Smooth muscle cell (in vitro differentiated cells): ENCODE measurements around the gene MAPT. TPM values are rescaled to one million over a fixed set of nuclear protein-coding genes. Genes with fewer than 3 reads are reported as not detected.

Experiments used
- DNase-seq: peaks from one replicate; lab custom pipeline; 2025; ENCODE audit not compliant: unreplicated experiment; lab: John Stamatoyannopoulos, UW
- H2AFZ ChIP-seq: fragments of 200-600 bp; sonication (generic); 2 replicates; pipeline ENCODE4 v1.6.0; 2016; ENCODE audit warnings: antibody characterized with exemption, low read depth, mild to moderate bottlenecking
- H3F3A ChIP-seq: fragments of 200-600 bp; sonication (generic); 2 replicates; pipeline ENCODE4 v1.6.0; 2017; ENCODE audit warnings: antibody characterized with exemption, low read depth
- H3K27ac ChIP-seq: fragments of 200-600 bp; sonication (generic); 2 replicates; pipeline ENCODE4 v1.5.1; 2016; ENCODE audit warnings: low read depth, mild to moderate bottlenecking
- H3K27me3 ChIP-seq: fragments of 200-600 bp; sonication (generic); 2 replicates; pipeline ENCODE4 v1.6.1; 2016; ENCODE audit warnings: low read depth, mild to moderate bottlenecking
- H3K36me3 ChIP-seq: fragments of 200-600 bp; sonication (generic); 2 replicates; pipeline ENCODE4 v1.5.1; 2016; ENCODE audit warnings: low read depth
- H3K4me1 ChIP-seq: fragments of 200-600 bp; sonication (generic); 2 replicates; pipeline ENCODE4 v1.5.1; 2016; ENCODE audit warnings: low read depth
- H3K4me2 ChIP-seq: fragments of 200-600 bp; sonication (generic); 2 replicates; pipeline ENCODE4 v1.6.0; 2016; ENCODE audit warnings: mild to moderate bottlenecking
- H3K4me3 ChIP-seq: fragments of 200-600 bp; sonication (generic); 2 replicates; pipeline ENCODE4 v1.5.1; 2016; ENCODE audit warnings: mild to moderate bottlenecking
- H3K79me2 ChIP-seq: fragments of 200-600 bp; sonication (generic); 2 replicates; pipeline ENCODE4 v1.6.0; 2016; ENCODE audit warnings: low read depth, mild to moderate bottlenecking
- H3K9ac ChIP-seq: fragments of 200-600 bp; sonication (generic); 2 replicates; pipeline ENCODE4 v1.6.0; 2016; ENCODE audit warnings: low read depth
- H3K9me3 ChIP-seq: fragments of 200-600 bp; sonication (generic); replicated peaks from 2 replicates; pipeline ENCODE4 v1.5.1; 2016; ENCODE audit warnings: low read depth
- H4K20me1 ChIP-seq: fragments of 200-600 bp; sonication (generic); 2 replicates; pipeline ENCODE4 v1.6.0; 2016; ENCODE audit warnings: low read depth
- CTCF ChIP-seq: fragments of 200-600 bp; sonication (generic); IDR thresholded peaks from 2 replicates; pipeline ENCODE4 v1.5.1; 2017; ENCODE audit warnings: borderline replicate concordance, mild to moderate bottlenecking, antibody characterized with exemption; ENCODE audit not compliant: insufficient read depth, poor library complexity, severe bottlenecking
- WGBS: methylation state at CpG from one replicate; pipeline ENCODE4 v1.1.7; 2016; ENCODE audit warnings: low lambda C conversion rate; 5-methylcytosine and 5-hydroxymethylcytosine counted together
- polyA plus RNA-seq: library from polyadenylated mRNA; unstranded; fragments of >200 nt; fragmentation: Nextera tagmentation; extraction: Ambion mirVana; gene quantifications from 2 replicates; pipeline ENCODE4 v1.2.1, GENCODE V29; 2016
- total RNA-seq: library from RNA; depleted of rRNA; stranded (reverse); fragments of >200 nt; gene quantifications from 2 replicates; pipeline ENCODE4 v1.2.3, GENCODE V29; 2014

Gene MAPT
- total and polyA plus RNA-seq, 2 experiments from 2014 or later, result 0.49 to 1.7 TPM

- no peaks in the 10 kb centered on the region for H3K27me3 ChIP-seq
- H3K36me3 ChIP-seq, result no peaks in the 10 kb centered on the region
- H3K79me2 ChIP-seq, result no peaks in the 10 kb centered on the region
- no peak overlapping the region for H3K9ac ChIP-seq
- peaks cover 7% of the 10 kb centered on the region for H3K4me1 ChIP-seq
- no peaks in the 10 kb centered on the region for H3F3A ChIP-seq
- no peak overlapping the region for H3K27ac ChIP-seq
- DNase-seq, result no peak
- peaks cover 27% of the 10 kb centered on the region for H4K20me1 ChIP-seq
- H3K4me3 ChIP-seq, result no peak overlapping the region
- H3K9me3 ChIP-seq, result no peaks in the 10 kb centered on the region
- no peak overlapping the region for H3K4me2 ChIP-seq
- no peak for TF ChIP-seq CTCF
- H2AFZ ChIP-seq, result no peak overlapping the region
- WGBS, result 90% methylated on average over 3 of the region's 3 CpGs
These were observed 134.0 kb downstream of the MAPT start for GRCh38 chr17:46028374-46028773.

GRCh38 chr17:46028981-46029565 is 134.7 kb downstream of the MAPT start:
- H3K9ac ChIP-seq, result no peak overlapping the region
- peaks cover 31% of the 10 kb centered on the region for H4K20me1 ChIP-seq
- no peaks in the 10 kb centered on the region for H3F3A ChIP-seq
- no peak overlapping the region for H3K4me3 ChIP-seq
- peaks cover 7% of the 10 kb centered on the region for H3K4me1 ChIP-seq
- H3K36me3 ChIP-seq, result no peaks in the 10 kb centered on the region
- TF ChIP-seq CTCF, result no peak
- no peaks in the 10 kb centered on the region for H3K9me3 ChIP-seq
- no peak for DNase-seq
- 84% methylated on average over 4 of the region's 4 CpGs for WGBS
- H3K4me2 ChIP-seq, result no peak overlapping the region
- H3K79me2 ChIP-seq, result no peaks in the 10 kb centered on the region
- H3K27me3 ChIP-seq, result no peaks in the 10 kb centered on the region
- H3K27ac ChIP-seq, result no peak overlapping the region
- H2AFZ ChIP-seq, result no peak overlapping the region

- Histone ChIP-seq H3K79me2 (no peaks in the 10 kb centered on the region), H3K9ac (no peak overlapping the region), H3K36me3 (no peaks in the 10 kb centered on the region), H4K20me1 (peaks cover 31% of the 10 kb centered on the region), H3K27ac (no peak overlapping the region), H3K9me3 (no peaks in the 10 kb centered on the region), H3F3A (no peaks in the 10 kb centered on the region), H3K27me3 (no peaks in the 10 kb centered on the region), H3K4me3 (no peak overlapping the region), H3K4me1 (peaks cover 7% of the 10 kb centered on the region), H2AFZ (no peak overlapping the region), H3K4me2 (no peak overlapping the region)
- TF ChIP-seq CTCF, result no peak
- 95% methylated on average over 6 of the region's 6 CpGs for WGBS
- DNase-seq, result no peak
These were observed 135.3 kb downstream of the MAPT start for GRCh38 chr17:46029627-46030026.

GRCh38 chr17:46030752-46031151 is 136.4 kb downstream of the MAPT start:
- DNase-seq, result no peak
- H2AFZ ChIP-seq, result no peak overlapping the region
- H3K4me2 ChIP-seq, result no peak overlapping the region
- H3K4me1 ChIP-seq, result peaks cover 7% of the 10 kb centered on the region
- no peak for TF ChIP-seq CTCF
- H3K9me3 ChIP-seq, result no peaks in the 10 kb centered on the region
- H3K27me3 ChIP-seq, result no peaks in the 10 kb centered on the region
- H4K20me1 ChIP-seq, result peaks cover 36% of the 10 kb centered on the region
- no peak overlapping the region for H3K27ac ChIP-seq
- H3K4me3 ChIP-seq, result no peak overlapping the region
- H3F3A ChIP-seq, result no peaks in the 10 kb centered on the region
- WGBS, result 80% methylated on average over 3 of the region's 3 CpGs
- H3K9ac ChIP-seq, result no peak overlapping the region
- no peaks in the 10 kb centered on the region for H3K36me3 ChIP-seq
- no peaks in the 10 kb centered on the region for H3K79me2 ChIP-seq
